HG02678 (cell line): ENCODE results near the gene SHANK1.

ENCODE experiments used
- ATAC-seq: cut with Tn5 transposase; IDR thresholded peaks from one replicate; pipeline ENCODE4 v1.9.1; 2021; ENCODE audit warnings: mild to moderate bottlenecking, moderate library complexity; ENCODE audit not compliant: unreplicated experiment

Gene SHANK1

GRCh38 chr19:50713556-50714236 is 5.9 kb downstream of the SHANK1 start:
- no peak for ATAC-seq

GRCh38 chr19:50712833-50713232 is 6.8 kb downstream of the SHANK1 start:
- no peak for ATAC-seq

DNA sequence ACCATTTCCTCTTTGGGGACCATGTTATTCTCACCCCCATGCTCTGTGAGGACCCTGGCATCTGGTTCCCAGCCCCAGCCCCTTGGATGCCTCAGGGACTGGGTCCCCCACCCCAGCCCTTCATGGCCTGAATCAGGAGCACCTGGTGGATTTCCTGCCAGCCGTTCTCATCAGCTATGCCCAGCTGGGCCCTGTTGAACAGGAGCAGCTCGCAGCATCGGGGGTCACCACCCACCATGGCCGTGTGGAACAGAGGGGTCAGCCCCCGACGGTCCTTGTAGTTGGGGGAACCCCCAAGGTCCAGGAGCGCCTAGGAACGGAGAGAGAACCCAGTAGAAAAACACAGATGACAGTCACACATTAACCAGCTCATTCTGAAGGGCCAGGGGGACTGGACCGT is 7.8 kb downstream of the SHANK1 start:
- ATAC-seq, result no peak

- ATAC-seq, result no peak
Observed at GRCh38 chr19:50711196-50711595, 8.4 kb downstream of the SHANK1 start.

DNA sequence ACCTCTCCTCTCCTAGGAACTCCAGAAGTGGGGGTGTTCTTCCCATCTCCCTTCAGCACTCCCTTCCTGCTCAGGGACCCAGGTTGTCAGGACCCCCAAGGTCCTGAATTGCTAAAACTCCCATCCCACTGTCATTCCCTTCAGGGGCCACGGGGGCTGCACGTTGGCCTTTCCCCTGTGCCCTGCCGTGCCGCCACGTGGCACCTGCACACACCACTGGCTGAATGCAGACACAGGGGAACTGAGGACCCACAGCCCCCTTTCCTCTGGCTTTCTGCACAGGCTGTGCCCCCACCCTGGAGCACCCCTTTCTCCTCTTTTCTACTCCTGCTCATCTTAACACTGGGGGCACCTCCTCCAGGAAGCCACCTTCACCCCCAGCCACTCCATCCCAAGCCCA is 9.0 kb downstream of the SHANK1 start:
- no peak for ATAC-seq

DNA sequence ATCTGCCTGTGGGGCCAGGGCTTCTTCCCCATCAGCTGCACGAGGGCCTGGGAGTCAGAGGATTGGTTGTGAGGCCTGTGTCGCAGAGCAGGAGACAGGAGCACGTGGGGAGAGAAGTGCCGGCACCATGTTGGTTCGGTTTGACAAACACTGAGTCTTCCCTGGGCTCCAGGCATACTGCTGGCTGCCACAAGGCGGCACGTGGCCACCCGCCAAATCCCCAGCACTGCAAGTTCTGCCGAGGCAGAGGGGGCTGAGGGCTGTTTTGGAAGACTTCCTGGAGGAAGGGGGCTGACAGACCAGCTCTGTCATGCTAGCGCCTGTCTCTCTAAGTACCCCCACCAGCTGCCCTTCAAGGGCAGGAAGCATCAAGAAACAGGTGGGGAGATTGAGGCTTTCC is 9.5 kb downstream of the SHANK1 start:
- no peak for ATAC-seq

DNA sequence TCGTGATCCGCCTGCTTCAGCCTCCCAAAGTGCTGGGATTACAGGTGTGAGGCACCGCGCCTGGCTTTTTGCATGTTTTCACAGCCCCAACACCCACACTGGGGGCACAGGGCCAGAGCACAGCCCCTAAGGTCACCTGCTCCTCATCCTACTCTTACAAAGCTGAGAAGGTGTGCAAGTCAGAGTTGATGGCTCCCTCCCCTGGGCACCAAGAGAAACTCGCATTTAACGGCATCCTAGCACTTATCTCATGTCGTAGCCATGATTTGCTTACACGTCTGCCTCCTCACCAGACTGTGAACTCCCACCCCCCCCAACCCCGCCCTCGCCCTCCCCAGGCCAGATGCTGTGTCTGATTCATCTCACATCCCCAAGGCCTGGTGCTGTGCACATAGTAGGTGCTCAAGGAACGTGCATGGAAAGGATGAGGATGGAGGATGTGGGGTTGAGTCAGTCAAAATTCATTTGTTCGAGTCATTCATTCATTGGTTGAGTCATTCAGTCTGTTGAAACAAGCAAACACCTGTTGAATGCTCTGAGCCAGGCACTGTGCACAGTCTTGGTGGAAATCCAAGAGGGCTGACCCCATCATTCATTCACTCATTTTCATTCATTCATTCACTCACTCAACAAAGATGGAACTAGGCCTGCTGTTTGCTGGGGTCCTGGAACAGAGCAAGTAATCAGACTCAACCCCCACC is 11.3 kb downstream of the SHANK1 start:
- ATAC-seq, result no peak

DNA sequence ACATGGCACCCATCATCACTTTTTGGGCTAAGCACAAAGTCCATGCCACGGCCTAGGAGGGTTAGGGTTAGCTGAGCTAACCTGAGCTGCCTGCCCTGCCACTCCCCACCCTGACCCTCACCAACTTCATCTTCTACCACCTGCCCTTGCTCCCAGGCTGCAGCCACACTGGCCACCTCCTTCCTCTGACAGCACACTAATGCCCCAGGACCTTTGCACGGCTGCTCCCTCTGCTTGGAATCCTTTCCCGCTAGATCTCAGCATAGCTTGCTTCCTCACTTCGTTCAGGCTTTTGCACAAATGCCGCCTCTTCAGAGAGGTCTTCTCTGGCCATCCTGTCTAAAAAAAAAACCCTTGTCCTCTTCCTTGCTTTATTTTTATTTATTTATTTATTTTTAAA is 13.2 kb downstream of the SHANK1 start:
- ATAC-seq, result no peak

DNA sequence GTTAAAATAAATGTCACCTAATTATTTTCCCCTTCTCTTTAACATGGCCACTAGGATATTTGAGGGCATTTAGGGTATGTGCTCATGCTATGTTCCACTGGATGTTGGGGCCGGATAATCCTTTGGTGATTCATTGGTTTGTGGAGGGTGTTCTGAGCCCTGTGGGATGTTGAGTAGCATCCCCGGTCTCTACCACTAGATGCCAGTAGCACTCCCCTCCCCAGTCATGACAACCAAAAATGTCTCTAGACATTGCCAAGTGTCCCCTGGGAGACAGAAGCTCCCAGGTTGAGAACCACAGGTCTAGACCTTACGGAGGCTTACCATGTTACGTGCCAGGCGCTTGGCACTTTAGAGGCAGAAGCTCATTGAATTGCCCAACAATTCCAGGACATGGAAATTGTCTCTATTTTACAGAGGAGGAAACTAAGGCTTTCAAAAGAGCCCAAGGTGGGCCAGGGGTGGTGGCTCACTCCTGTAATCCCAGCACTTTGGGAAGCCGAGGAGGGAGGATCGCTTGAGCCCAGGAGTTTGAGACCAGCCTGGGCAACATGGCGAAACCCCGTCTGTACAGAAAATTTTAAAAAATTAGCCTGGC is 14.1 kb downstream of the SHANK1 start:
- ATAC-seq, result no peak

GRCh38 chr19:50703915-50704796 is 15.4 kb downstream of the SHANK1 start:
- ATAC-seq, result no peak

GRCh38 chr19:50702871-50703829 is 16.5 kb downstream of the SHANK1 start:
- ATAC-seq, result no peak

DNA sequence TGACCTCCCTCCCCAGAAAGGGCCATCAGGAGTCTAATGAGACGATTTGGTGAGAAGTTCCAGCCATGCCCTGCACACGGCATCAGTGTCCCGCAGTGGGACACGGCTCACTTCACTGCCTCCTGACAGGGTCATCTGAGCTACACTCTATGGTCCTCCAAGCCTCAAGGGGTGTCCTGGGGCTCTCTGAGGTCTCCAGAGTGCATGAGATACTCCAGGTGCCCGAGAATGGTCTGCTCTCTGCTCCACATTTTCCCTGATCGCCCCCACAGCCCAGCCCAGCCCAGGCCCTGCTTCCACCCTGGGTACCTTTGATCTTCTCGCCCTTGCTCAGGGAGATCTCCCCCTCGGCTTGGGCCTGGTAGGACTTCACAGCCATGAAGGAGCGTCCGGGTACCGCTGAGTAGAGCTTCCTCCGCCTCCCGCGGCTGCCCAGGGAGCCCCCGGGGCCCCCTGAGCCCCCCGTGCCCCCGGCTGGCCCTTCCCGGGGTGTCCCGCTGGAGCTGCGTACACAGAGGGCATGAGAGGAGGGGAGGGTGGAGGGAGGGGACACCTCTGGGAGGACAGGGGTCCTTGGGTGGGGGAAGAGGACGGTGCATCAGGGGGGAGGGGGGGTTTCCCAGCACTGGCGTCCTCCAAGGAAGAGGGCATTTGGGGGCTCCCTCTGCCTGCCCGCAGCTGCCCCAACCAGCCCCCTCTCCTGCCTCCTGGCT is 17.3 kb downstream of the SHANK1 start:
- no peak for ATAC-seq

GRCh38 chr19:50701367-50701985 is 18.1 kb downstream of the SHANK1 start:
- no peak for ATAC-seq

DNA sequence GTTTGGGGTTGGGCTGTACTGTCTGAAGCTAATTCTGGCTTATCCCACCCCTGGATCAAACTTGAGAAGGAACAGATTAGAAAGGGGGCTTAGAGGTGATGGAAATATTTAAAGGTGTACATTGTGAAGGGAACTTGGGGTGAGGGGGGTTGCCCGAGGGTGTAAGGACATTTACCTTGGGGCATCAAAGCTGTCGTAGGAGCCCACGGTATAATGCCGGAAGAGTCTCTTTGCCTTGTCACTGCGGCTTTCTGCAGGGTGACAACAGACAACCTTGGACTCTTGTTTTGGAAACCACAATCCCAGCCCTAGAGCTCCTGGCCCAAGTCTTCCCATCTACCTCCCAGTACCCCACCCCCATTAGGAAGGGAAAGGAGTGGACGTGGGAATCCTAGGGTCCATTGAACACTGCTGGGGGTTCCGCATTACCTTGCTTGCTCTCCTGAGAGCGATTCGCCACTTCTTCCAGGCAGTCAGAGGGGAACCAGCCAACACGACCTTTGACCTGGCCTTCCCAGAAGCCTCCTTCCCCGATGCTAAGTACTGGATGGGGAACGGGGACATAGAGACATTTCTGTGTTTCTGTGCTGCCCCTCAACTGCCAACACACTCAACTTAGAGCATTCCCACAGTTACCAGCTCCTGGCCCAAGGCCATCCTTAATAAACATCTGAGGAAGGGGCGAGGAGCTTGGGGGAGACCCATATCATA is 22.0 kb downstream of the SHANK1 start:
- no peak for ATAC-seq

GRCh38 chr19:50696094-50696483 is 23.5 kb downstream of the SHANK1 start:
- ATAC-seq, result no peak

- no peak for ATAC-seq
Observed at GRCh38 chr19:50695251-50696093, 24.1 kb downstream of the SHANK1 start.

DNA sequence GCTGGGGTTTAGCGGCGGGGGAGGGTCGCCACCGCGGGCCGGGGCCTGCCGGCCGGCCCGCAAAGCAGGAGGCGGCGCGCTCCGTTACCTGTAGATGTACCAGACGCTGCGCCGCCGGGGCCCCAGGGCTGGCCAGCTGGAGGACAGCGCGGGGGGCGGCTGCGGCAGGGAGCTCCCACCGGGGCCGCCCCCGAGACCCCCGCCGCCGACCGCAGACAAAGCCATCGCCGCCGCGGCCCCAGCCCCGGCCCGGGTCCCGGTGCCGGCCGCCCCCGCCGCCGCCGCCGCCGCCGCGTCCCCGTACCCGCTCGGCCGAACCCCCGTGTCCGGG is 24.8 kb downstream of the SHANK1 start:
- no peak for ATAC-seq
